Kidney (tissue), 14 donors: ENCODE results near the gene NOL4L. TPM values are rescaled to one million over a fixed set of nuclear protein-coding genes. Genes with fewer than 3 reads are reported as not detected.

Source experiments
- DNase-seq, 5 donors: peaks; one replicate each; pipeline ENCODE4 v3.0.0-alpha.2; 2013 to 2020
- FAIRE-seq: peaks from 2 replicates; lab custom pipeline; 2012; peaks lifted over from hg19 to GRCh38; lab: Jason Lieb, UNC
- H3K27ac ChIP-seq, 2 donors: one replicate each; pipeline ENCODE4 v1.7.0; 2013; ENCODE audit warnings: low read depth in 2 of 2, low read length in 2 of 2, inconsistent platforms in 1 of 2
- H3K27me3 ChIP-seq: one replicate; pipeline ENCODE4 v1.7.1; 2013; ENCODE audit warnings: low read length, inconsistent platforms; ENCODE audit not compliant: control insufficient read depth, insufficient read depth
- H3K36me3 ChIP-seq, 3 donors: one replicate each; pipeline versions ENCODE4 v1.7.0 to v1.7.1; 2013; ENCODE audit warnings: low read length in 3 of 3, control low read depth in 1 of 3, inconsistent platforms in 1 of 3; ENCODE audit not compliant: insufficient read depth in 3 of 3, control insufficient read depth in 2 of 3
- H3K4me1 ChIP-seq, 3 donors: one replicate each; pipeline versions ENCODE4 v1.7.0 to v1.7.1; 2013; ENCODE audit warnings: low read length in 3 of 3, inconsistent platforms in 1 of 3, low read depth in 1 of 3; ENCODE audit not compliant: control insufficient read depth in 2 of 3, insufficient read depth in 2 of 3
- H3K4me3 ChIP-seq, 3 donors: one replicate each; pipeline versions ENCODE4 v1.7.0 to v1.8.1; 2013; ENCODE audit warnings: low read length in 3 of 3, control low read depth in 1 of 3, inconsistent platforms in 1 of 3
- H3K9ac ChIP-seq, 3 donors: one replicate each; pipeline versions ENCODE4 v1.7.0 to v1.7.1; 2013; ENCODE audit warnings: low read length in 3 of 3, control low read depth in 1 of 3, inconsistent platforms in 1 of 3
- H3K9me3 ChIP-seq, 3 donors: one replicate each; pipeline versions ENCODE4 v1.7.0 to v1.7.1; 2013; ENCODE audit warnings: low read length in 3 of 3, control low read depth in 1 of 3, inconsistent platforms in 1 of 3; ENCODE audit not compliant: control insufficient read depth in 2 of 3, insufficient read depth in 1 of 3
- intact Hi-C: fragments of 100-400 bp; cut with DNase I; formaldehyde crosslinking; loops from one replicate; pipeline ENCODE4 v1.11.1; 2022
- polyA plus RNA-seq: library from polyadenylated mRNA; stranded (reverse); fragments of 350-450 nt; fragmentation: Illumina TruSeq; extraction: RNeasy Lipid Tissue Mini Kit (QIAGEN cat#74804); gene quantifications from one replicate; pipeline ENCODE4 v1.2.3, GENCODE V29; 2014; ENCODE audit warnings: low read depth, low replicate concordance; ENCODE audit not compliant: insufficient read depth
- total RNA-seq: library from RNA; stranded (reverse); fragmentation: NEBNext Ultra II Directional; extraction: Animal tissue kit (Norgen Biotek cat#: 25700); gene quantifications from one replicate; pipeline ENCODE4 v1.2.1, GENCODE V29; 2021
- TF ChIP-seq, protein P1 (sequence below): IDR thresholded peaks from 3 replicates; pipeline ENCODE4 v1.5.1; 2012; ENCODE audit warnings: mild to moderate bottlenecking, moderate library complexity, borderline replicate concordance; ENCODE audit not compliant: insufficient read depth; ENCODE audit errors: extremely low read depth
- donor health status: control.
- donor health status: control.
- donor health status: control.
- donor health status: control.
- donor health status: control.
- donor health status: DM: yes; HTN: yes; CAD: no.
- donor health status: Normal renal cell carcinoma (clear cell type).

NOL4L gene
- total and polyA plus RNA-seq, 2 donors from 2014 or later, result 14.1 to 19.4 TPM

DNA sequence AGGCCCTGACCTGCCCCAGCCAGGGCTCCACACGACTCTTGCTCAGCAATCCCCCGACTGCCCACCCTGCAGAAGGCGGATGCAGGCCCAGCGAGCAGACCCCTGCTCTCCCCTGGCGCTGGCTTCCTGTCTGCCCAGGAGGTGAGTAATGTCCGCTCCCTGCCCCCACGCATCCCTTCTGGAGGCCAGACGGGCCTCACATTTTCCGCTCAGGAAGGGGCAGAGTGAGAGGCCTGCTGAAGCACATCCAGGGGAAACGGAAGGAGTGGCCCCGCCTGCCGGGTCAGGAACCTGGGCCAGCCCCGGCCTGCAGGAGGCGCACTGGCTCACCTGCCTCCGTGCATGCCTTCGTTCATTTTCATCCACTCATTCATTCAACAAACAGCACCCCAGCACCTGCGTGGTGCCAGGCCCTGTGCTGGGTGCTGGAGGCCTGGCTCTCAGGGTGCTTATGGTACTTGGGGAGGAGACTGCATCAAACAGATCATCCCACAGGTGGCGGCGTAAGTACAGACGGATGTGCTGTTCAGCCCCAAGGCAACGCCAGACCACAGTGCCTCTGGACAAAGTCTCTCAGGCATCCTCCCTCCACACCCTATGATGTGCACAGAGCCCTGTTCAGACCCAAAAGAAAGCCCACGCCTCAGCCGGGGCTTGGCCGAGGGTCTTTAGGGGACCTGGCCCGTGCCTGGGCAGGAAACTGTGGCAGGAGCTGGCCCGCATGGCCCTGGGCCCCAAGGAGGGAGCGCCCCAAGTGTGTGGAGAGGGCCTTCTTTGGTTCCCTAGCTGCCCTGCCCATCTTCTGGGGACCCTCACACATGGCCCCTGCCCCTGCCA is 114.9 kb downstream of the NOL4L start:
- intact Hi-C loops, result no loop called here
- H3K9me3 ChIP-seq, result no peaks in the 10 kb centered on the region
- TF ChIP-seq, protein P1, sequence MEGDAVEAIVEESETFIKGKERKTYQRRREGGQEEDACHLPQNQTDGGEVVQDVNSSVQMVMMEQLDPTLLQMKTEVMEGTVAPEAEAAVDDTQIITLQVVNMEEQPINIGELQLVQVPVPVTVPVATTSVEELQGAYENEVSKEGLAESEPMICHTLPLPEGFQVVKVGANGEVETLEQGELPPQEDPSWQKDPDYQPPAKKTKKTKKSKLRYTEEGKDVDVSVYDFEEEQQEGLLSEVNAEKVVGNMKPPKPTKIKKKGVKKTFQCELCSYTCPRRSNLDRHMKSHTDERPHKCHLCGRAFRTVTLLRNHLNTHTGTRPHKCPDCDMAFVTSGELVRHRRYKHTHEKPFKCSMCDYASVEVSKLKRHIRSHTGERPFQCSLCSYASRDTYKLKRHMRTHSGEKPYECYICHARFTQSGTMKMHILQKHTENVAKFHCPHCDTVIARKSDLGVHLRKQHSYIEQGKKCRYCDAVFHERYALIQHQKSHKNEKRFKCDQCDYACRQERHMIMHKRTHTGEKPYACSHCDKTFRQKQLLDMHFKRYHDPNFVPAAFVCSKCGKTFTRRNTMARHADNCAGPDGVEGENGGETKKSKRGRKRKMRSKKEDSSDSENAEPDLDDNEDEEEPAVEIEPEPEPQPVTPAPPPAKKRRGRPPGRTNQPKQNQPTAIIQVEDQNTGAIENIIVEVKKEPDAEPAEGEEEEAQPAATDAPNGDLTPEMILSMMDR, result no peak
- no peaks in the 10 kb centered on the region for H3K27me3 ChIP-seq
- H3K4me3 ChIP-seq, result no peak overlapping the region
- peaks cover 0 to 4% (median 2%) of the 10 kb centered on the region in 3 donors for H3K36me3 ChIP-seq
- FAIRE-seq (no peak), DNase-seq (peak; percentile 88 to 94 (median 90))
- peaks cover 0 to 70% (median 37%) of the 10 kb centered on the region in 3 donors for H3K4me1 ChIP-seq
- peak overlapping the region; percentile 59 to 72 for H3K27ac ChIP-seq
- peak overlapping the region in 2 of 3 donors; percentile 19 to 24 for H3K9ac ChIP-seq

DNA sequence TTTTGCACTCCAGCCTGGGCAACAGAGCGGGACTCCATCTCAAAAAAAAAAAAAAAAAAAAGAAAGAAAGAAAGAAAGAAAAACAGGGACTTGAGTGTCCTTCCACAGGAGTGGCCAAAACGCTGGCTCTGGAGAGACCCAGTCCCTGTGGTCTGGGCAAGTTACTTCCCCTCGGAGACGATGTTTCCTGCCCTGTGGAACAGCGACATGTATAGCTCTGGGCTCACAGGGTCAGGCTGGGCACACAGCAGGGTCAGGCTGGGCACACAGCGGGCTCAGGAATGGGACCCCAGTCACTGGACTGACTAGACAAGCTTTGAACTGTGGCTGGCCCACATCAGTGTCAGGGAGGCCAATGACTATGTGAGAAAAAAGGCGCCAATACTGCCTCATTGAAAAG is 116.3 kb downstream of the NOL4L start:
- Histone ChIP-seq H3K9ac (no peak overlapping the region), H3K36me3 (peaks cover 0 to 4% (median 2%) of the 10 kb centered on the region in 3 donors), H3K9me3 (no peaks in the 10 kb centered on the region), H3K27me3 (no peaks in the 10 kb centered on the region), H3K27ac (no peak overlapping the region), H3K4me1 (peaks cover 0 to 68% (median 34%) of the 10 kb centered on the region in 3 donors), H3K4me3 (no peak overlapping the region)
- TF ChIP-seq, protein P1, result no peak
- peak in 1 of 5 donors; percentile 51 for DNase-seq
- intact Hi-C loops, result no loop called here
- FAIRE-seq, result no peak

DNA sequence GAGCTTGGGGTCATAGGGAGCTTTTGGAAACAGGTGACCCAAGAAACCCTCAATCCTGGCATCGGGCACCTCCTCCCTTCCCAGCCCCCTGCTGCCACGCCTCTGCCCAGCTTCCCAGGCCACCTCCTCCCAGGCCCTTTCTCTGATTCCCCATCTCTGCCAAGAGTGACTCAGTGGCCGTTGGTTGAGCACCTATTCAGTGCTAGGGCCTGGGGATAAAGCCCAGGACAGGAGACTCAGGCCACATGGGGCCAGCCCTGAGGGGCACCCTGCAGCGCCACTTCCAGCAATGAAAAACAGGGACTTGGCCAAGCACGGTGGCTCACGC is 116.9 kb downstream of the NOL4L start:
- intact Hi-C loops, result no loop called here
- FAIRE-seq (no peak), DNase-seq (peak in 1 of 5 donors; percentile 35)
- Histone ChIP-seq H3K27ac (peak overlapping the region; percentile 34 to 71), H3K4me1 (peaks cover 0 to 68% (median 35%) of the 10 kb centered on the region in 3 donors), H3K27me3 (no peaks in the 10 kb centered on the region), H3K9ac (no peak overlapping the region), H3K4me3 (no peak overlapping the region), H3K36me3 (peaks cover 0 to 4% (median 2%) of the 10 kb centered on the region in 3 donors), H3K9me3 (no peaks in the 10 kb centered on the region)
- TF ChIP-seq, protein P1, result no peak
